KOPT-K1 (cell line): ENCODE data around the gene SFXN5.

ENCODE experiments used
- H3K27ac ChIP-seq: fragments of 200-600 bp; sonication (generic); 2 replicates; pipeline ENCODE4 v1.5.1; 2016; ENCODE audit warnings: antibody characterized with exemption, mild to moderate bottlenecking, low read depth, low read length; ENCODE audit not compliant: poor library complexity, severe bottlenecking
- H3K36me3 ChIP-seq: fragments of 200-600 bp; sonication (generic); 2 replicates; pipeline ENCODE4 v1.5.1; 2017; ENCODE audit warnings: antibody characterized with exemption, mild to moderate bottlenecking, low read length, moderate library complexity; ENCODE audit not compliant: insufficient read depth
- H3K9me3 ChIP-seq: fragments of 200-600 bp; sonication (generic); 2 replicates; pipeline ENCODE4 v1.5.1; 2017; ENCODE audit warnings: antibody characterized with exemption, low read length, mild to moderate bottlenecking; ENCODE audit not compliant: insufficient read depth, poor library complexity, severe bottlenecking

The SFXN5 gene

DNA sequence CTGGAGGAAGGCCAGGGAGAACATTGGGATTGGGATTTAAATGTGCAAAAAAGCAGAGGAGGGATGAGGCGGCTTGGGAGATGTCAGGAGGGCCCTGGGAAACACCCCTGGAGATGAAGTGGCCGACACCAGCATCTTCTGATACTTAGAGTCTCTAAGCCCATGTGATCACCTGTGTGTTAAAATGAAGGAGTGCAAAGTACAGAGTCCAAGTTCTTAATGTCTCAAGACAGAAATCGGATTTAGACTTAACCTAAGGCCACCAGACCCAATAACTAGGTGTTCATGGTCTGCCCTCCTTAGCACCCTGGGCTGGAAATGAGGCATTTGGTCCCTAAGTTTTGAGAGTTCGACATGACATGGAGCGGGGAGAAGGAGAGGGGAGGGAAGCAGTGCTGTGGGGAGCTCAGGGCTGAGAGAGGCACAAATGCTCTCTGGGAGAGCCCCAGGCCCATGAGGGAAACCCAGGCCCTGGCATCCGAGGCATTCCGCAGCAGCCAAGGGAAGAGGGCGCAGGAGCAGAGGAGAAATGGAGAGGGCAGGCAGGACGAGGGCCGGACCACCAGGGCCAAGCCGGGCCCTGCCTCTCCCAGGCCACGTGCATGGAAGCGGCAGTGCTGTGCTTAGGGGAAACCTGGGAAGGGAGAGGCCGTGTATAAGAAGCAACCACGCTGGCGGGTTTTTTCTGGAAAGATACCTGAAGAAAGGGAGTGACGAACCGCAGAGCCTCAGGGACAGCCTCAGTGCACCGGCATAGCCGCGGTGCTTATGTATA is 63.3 kb downstream of the SFXN5 start:
- H3K27ac ChIP-seq = no peak overlapping the region
- no peaks in the 10 kb centered on the region for H3K36me3 ChIP-seq
- peaks cover 4% of the 10 kb centered on the region for H3K9me3 ChIP-seq

GRCh38 chr2:73006969-73007710 is 64.4 kb downstream of the SFXN5 start:
- no peak overlapping the region for H3K27ac ChIP-seq
- H3K9me3 ChIP-seq = peaks cover 4% of the 10 kb centered on the region
- no peaks in the 10 kb centered on the region for H3K36me3 ChIP-seq

- no peaks in the 10 kb centered on the region for H3K36me3 ChIP-seq
- no peak overlapping the region for H3K27ac ChIP-seq
- peaks cover under 1% of the 10 kb centered on the region for H3K9me3 ChIP-seq
These were observed 66.5 kb downstream of the SFXN5 start for GRCh38 chr2:73004889-73005596.

DNA sequence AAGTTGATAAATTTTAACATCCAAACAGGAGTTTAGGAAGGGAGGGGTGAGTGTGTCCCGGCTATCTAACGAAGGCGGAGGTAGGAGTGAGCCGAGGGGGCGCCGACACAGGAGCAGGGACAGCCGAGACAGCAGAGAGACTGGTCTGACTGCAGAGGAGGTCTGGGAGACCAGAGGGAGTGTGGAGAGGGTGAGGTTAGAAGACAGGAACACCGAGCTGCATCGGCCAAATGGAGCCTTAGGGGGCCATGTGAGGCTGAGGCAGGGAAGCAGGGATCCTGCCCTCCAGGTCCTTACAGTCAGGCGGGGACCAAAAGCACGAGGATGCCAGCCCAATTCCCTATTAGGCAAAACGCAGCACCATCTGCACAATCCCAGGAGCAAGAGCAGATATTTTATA is 67.0 kb downstream of the SFXN5 start:
- no peaks in the 10 kb centered on the region for H3K36me3 ChIP-seq
- no peaks in the 10 kb centered on the region for H3K9me3 ChIP-seq
- no peak overlapping the region for H3K27ac ChIP-seq

DNA sequence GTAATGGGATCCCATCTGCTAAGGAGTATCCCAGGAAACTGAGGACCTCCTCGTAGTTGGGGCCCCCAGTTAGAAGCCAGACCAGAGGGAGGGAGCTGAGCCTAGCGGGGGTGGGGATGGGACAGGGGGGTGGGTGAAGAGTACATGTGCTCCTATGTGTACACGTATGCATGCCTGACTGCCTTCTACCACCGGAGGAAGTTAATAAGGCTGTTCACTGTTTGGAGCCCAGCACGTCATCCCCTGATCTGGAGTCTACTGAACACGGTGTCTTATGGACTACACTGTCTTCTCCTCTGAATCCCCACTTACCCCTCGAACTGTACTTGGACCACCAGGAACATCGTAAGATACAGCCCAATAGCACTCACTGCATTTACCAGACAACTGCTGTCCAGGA is 68.5 kb downstream of the SFXN5 start:
- Histone ChIP-seq H3K36me3 (no peaks in the 10 kb centered on the region), H3K27ac (no peak overlapping the region), H3K9me3 (no peaks in the 10 kb centered on the region)

DNA sequence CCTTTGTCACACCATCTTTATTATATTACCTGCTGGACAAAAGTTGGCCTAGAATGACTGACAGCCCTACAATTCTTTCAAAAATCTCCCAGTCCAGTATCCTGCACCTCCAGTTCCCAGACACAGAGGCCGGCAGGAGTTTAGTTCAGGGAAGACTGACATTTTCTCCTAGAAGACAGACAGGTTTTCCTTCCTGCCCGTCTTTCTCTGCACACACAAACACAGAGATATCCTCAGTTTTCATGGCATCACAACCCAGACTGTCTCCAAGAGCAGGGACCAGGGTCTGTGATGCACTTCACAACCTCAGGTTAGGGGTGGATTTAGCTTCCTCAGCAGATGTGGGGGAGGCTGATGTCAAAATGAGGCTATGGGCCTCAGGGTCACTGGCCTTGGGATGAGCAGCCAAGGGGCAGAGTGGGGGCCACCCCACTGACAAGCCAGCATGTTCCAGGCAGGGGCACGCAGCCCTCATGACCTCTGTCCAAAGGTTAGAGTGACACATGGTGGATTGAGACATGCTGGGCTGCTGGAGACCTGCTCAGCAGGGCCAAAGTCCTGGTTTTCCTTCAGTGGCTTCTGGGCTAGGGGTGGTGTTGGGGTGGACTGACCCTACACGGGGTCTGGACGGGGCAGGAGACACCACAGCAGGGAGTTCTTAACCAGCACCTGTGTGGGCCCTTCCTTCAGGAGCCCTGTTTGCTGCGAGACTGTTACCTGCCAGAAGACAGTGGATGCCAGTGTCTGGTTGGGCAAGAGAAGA is 70.5 kb downstream of the SFXN5 start:
- Histone ChIP-seq H3K27ac (no peak overlapping the region), H3K36me3 (no peaks in the 10 kb centered on the region), H3K9me3 (no peaks in the 10 kb centered on the region)

- no peaks in the 10 kb centered on the region for H3K36me3 ChIP-seq
- H3K9me3 ChIP-seq = no peaks in the 10 kb centered on the region
- no peak overlapping the region for H3K27ac ChIP-seq
These were observed 71.5 kb downstream of the SFXN5 start for GRCh38 chr2:72999729-73000725.

DNA sequence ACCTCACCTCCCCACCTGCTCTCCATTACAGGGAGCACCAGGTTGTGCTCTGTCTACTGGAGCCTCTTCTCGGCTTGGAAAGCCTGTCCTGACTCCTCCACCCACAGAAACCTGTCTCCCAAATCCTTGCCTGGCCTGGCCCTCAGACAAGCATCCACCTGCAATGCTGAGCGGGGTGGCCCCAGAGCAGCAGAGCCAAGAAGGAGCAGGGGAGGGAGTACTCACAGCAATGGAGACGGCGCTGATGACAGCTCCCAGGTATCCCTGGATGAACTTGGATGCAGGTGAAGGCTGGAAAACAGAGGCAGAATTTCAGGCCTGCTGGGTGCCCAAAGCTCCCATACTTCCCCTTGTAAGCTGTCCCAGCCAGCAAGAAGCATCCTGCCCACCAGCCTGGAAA is 72.8 kb downstream of the SFXN5 start:
- Histone ChIP-seq H3K27ac (no peak overlapping the region), H3K36me3 (no peaks in the 10 kb centered on the region), H3K9me3 (no peaks in the 10 kb centered on the region)

GRCh38 chr2:72998234-72998651 is 73.3 kb downstream of the SFXN5 start:
- H3K27ac ChIP-seq = no peak overlapping the region
- H3K36me3 ChIP-seq = no peaks in the 10 kb centered on the region
- no peaks in the 10 kb centered on the region for H3K9me3 ChIP-seq

DNA sequence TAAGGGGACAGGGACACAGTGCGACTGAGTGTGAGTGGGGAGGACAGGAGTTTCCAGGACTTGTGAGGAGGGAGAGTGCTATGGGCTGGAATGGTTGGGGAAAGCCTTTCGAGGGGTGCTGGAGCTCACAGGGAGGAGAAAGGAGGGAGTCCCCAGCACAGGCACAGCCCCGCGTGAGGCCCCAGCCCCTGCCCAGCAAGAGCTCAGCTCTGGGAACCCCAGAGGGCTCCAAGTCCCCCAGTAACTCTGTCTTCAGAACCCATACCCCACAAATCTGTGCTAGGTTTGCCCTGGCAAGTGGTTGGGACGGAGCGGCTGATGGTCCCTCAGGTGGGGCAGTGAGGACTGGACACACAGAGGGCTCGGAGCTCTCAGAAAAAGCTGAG is 75.4 kb downstream of the SFXN5 start:
- H3K9me3 ChIP-seq = no peaks in the 10 kb centered on the region
- no peak overlapping the region for H3K27ac ChIP-seq
- no peaks in the 10 kb centered on the region for H3K36me3 ChIP-seq

- Histone ChIP-seq H3K27ac (no peak overlapping the region), H3K9me3 (no peaks in the 10 kb centered on the region), H3K36me3 (no peaks in the 10 kb centered on the region)
These were observed 75.9 kb downstream of the SFXN5 start for GRCh38 chr2:72995430-72996116.

DNA sequence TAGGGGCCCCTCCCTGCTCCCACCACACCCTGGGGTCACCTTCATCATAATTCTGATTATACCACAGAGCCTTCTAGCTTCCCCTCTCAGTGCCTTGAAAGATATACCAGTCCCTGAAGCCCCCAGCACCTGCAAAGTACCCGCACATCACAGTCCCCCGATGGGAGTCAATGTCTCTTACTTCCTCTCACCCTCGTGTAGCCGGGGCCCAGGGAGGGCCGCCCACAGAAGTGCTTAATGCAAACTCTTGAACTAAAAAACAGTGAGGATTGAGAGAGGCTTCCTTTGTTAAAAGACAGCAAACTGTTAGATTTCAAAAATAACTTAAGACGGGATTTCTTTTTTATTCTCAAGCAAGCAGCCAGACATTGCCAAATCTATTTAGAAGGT is 76.5 kb downstream of the SFXN5 start:
- no peak overlapping the region for H3K27ac ChIP-seq
- no peaks in the 10 kb centered on the region for H3K9me3 ChIP-seq
- H3K36me3 ChIP-seq = no peaks in the 10 kb centered on the region

GRCh38 chr2:72994282-72994990 is 77.1 kb downstream of the SFXN5 start:
- no peaks in the 10 kb centered on the region for H3K36me3 ChIP-seq
- no peaks in the 10 kb centered on the region for H3K9me3 ChIP-seq
- H3K27ac ChIP-seq = no peak overlapping the region
